Fibroblast of villous mesenchyme (primary cell): ENCODE data around the gene CACNG7. TPM values are rescaled to one million over a fixed set of nuclear protein-coding genes. Genes with fewer than 3 reads are reported as not detected.

Source experiments
- DNase-seq: peaks from one replicate; pipeline ENCODE4 v3.0.0-alpha.2; 2010; ENCODE audit warnings: low read depth
- H3K4me3 ChIP-seq: 2 replicates; pipeline ENCODE4 v1.5.1; 2011; ENCODE audit warnings: low read depth, mild to moderate bottlenecking, low read length
- total RNA-seq: library from RNA; depleted of rRNA; stranded (reverse); fragments of >200 nt; gene quantifications from 2 replicates; pipeline ENCODE4 v1.2.3, GENCODE V29; 2012
- TF ChIP-seq, protein P1 (sequence below): IDR thresholded peaks from 2 replicates; pipeline ENCODE4 v1.5.1; 2012; ENCODE audit warnings: low read depth, mild to moderate bottlenecking, low read length; ENCODE audit not compliant: insufficient read depth

CACNG7 gene
- total RNA-seq, 1 donor = 0.43 TPM

DNA sequence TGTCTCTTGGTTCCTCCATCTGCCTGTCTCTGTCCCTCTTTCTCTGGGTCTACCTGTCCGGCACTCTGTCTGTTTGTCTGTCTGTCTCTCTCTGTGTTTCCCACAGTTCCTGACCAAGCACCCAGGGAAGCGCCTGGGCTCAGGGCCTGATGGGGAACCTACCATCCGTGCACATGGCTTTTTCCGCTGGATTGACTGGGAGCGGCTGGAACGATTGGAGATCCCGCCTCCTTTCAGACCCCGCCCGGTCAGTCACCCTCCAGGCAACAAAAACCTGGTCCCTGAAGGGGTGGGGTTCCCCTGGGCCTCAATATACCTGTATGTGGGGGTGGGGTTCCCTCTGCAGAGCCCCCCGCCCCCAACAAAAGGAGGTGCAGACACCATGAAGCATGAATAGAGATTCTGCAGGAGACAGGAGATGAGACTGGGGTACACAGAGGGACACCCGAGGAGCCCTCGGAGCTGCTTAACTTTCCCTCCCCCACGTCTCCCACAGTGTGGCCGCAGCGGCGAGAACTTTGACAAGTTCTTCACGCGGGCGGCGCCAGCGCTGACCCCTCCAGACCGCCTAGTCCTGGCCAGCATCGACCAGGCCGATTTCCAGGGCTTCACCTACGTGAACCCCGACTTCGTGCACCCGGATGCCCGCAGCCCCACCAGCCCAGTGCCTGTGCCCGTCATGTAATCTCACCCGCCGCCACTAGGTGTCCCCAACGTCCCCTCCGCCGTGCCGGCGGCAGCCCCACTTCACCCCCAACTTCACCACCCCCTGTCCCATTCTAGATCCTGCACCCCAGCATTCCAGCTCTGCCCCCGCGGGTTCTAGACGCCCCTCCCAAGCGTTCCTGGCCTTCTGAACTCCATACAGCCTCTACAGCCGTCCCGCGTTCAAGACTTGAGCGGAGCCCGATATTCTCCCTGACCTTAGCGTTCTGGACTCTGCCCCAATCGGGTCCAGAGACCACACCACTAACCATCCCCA is 2.6 kb upstream of the CACNG7 start:
- no peak for DNase-seq
- TF ChIP-seq, protein P1, sequence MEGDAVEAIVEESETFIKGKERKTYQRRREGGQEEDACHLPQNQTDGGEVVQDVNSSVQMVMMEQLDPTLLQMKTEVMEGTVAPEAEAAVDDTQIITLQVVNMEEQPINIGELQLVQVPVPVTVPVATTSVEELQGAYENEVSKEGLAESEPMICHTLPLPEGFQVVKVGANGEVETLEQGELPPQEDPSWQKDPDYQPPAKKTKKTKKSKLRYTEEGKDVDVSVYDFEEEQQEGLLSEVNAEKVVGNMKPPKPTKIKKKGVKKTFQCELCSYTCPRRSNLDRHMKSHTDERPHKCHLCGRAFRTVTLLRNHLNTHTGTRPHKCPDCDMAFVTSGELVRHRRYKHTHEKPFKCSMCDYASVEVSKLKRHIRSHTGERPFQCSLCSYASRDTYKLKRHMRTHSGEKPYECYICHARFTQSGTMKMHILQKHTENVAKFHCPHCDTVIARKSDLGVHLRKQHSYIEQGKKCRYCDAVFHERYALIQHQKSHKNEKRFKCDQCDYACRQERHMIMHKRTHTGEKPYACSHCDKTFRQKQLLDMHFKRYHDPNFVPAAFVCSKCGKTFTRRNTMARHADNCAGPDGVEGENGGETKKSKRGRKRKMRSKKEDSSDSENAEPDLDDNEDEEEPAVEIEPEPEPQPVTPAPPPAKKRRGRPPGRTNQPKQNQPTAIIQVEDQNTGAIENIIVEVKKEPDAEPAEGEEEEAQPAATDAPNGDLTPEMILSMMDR = peak; percentile 88
- no peak overlapping the region for H3K4me3 ChIP-seq

DNA sequence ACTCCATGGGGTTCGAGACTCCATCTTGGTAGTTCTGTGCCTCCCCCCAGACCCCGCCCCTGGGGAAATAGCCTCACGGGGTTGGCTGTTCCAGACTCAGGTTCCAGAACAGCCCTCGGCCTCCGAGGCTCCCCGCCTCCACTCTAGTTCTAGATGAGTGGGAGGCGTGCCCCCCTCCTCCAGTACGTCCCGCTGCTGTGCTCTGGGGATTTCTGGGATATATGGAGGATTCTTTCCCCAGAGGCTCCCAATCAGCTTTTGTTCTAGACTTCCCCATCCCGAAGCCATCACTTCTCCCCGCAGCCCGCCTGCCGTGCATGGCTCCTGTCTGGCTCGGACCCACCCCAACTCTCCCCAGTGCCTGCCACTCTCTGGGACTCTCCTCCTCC is 1.9 kb upstream of the CACNG7 start:
- DNase-seq = no peak
- TF ChIP-seq, protein P1 = no peak
- H3K4me3 ChIP-seq = no peak overlapping the region

DNA sequence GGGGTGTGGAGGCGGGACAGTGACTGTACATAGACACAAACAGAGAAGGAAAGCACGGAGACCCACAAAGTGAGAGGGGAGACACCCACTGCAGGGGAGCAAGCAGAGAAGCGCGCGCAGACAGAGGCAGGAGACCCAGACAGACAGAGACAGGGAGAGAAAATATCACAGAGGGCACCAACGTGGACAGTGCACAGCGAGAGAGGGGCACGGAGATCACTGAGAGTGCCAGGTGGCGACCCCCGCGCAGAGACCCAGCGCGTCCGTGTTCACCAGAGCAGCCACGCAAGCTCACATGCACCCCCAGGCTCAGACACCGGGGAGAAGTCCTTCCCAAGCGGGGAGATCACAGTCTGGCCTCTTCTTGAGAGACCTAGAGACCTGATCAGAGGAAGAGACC is 1.4 kb upstream of the CACNG7 start:
- DNase-seq = no peak
- peak overlapping the region; percentile 58 for H3K4me3 ChIP-seq
- TF ChIP-seq, protein P1 = no peak

DNA sequence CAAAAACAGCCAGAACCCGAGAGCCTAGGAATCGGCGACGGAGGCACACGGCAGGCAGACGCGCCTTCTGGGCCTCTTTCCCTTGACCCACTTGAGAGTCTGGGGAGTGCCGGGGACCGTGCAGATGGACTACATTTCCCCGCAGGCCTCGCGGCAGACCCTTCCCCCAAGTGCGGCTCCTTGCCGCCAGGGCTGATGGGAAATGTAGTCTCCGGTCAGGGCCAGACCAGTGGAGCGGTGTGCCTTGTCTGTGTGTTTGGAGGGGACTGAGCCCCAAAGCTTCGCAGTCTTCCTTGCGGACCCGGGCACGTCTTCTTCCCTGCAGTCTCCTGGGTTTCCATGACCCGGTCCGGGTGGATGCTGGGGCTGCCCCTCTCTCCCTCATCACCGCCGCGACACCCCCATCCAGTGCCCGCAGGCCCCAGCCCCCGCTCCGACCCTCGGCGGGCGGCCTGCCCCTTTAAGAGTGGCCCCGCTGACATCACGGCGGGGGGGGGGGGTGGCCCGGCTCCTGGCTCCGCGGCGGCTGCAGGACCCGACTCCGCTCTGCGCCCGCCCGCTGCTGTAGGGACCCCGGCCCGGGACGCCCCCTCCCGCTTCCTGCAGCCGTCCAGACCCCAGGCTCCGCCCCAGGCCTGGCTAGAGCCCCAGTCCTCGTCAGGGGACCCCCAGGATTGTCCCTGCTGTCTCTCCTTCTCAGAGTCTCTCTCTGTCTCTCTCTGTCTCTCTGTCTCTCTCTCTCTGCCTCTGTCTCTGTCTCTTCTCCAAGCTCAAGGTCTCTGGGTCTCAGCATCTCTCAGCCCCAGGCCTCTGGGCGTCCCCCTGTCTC is 758 bp upstream of the CACNG7 start:
- TF ChIP-seq, protein P1 = no peak
- peak; percentile 66 for DNase-seq
- H3K4me3 ChIP-seq = peak overlapping the region; percentile 58

DNA sequence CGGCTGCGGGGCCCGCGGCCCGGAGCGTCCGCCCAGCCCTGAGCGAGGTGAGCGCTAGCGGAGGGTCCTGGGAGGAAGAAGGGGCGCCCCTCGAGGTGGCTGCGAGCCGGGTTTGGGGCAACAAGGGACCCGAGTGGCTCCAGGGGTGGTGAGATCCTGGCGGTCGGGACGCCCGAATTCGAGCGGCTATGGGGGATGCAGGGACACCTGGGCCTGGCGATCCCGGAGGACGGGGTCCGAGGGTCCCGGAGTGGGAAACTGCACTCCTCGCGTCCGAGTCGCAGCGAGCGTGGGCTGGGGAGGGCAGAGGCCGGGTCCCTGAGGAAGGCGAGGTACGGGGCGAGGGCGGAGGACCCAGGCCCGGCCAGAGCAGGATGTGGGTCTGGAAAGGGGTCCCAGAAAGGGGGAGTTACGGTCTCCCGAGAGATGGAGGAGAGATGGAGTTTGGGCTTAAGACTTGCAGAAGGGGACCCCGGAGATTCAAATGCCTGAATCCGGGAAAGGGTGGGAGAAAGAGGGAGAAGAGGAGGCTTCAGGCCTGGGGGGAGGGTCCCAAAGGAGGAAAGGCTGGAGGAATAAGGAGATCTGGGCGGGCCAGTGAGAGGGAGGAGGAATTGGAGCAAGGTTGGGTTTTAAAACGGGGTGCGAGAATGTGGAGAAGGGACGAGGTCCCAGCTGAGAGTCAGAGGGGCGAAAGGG is 542 bp downstream of the CACNG7 start:
- TF ChIP-seq, protein P1 = no peak
- H3K4me3 ChIP-seq = peak overlapping the region; percentile 58
- no peak for DNase-seq

DNA sequence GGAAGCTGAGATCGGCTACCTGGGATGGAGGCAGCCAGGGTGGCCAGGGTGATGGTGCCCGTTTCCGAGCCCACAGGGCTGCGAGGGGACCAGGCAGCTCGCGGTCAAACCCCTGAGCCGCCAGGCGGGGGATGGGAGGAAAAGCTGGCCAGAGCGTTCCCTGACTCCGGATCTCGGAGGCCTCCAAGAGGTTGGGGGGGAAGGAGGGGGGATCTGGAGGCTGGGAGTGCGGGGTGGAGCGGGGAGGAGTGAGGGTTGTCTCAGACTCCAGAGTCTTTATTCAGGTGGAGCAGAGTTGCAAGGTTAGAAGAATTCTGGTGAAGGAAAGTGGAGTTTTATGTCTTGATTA is 1.1 kb downstream of the CACNG7 start:
- TF ChIP-seq, protein P1 = no peak
- no peak for DNase-seq
- peak overlapping the region; percentile 58 for H3K4me3 ChIP-seq
